AG09319 (cell line): ENCODE data around the gene MARK4.

Source experiments
- DNase-seq: peaks from one replicate; pipeline ENCODE4 v3.0.0-alpha.2; 2010; ENCODE audit warnings: low read depth; ENCODE audit errors: extremely low read depth
- CTCF ChIP-seq: IDR thresholded peaks from 2 replicates; pipeline ENCODE4 v1.5.1; 2011; ENCODE audit warnings: low read depth, mild to moderate bottlenecking, inconsistent platforms, low read length, moderate library complexity

MARK4 gene

GRCh38 chr19:45275370-45275971, 24.4 kb downstream of the MARK4 start:
- TF ChIP-seq CTCF = no peak
- no peak for DNase-seq

DNA sequence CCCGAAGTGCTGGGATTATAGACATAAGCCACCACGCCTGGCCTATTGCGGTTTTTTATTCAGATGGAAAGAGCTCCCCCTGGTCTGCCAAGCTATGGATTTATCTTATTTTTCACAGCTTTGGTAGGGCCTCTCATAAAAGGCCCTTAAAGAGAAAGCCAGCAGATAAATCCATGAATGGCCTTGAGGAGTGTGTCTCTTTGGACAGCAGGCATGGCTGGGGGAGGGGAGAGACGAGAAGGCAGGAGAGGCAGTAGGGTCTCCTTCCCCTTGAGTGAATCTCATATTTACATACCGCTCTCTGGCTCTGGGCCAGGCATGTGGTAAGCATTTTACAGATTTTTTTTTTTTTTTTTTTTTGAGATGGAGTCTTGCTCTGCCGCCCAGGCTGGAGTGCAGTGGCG, 25.2 kb downstream of the MARK4 start:
- TF ChIP-seq CTCF = no peak
- no peak for DNase-seq

DNA sequence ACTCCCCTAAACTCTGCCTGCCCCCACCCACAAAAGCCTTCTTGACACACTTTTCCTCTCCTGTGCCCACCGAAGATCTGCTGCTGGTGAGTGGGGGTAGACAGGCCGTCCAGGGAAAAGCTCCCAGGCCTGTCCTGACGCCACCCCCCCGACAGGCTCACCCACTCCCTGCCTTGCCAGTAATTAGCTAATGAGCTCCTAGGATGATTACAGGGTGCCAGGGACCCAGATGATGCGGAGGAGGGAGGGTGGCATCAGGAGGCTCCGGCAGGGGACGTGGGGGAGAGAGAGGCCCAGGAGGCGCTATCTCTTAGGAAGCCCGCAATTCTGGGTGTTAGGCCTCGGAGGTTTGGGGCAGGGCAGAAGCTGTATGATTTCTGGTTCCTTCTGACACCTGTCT, 27.0 kb downstream of the MARK4 start:
- DNase-seq = no peak
- no peak for TF ChIP-seq CTCF

GRCh38 chr19:45279587-45280192, 28.6 kb downstream of the MARK4 start:
- TF ChIP-seq CTCF = no peak
- no peak for DNase-seq

DNA sequence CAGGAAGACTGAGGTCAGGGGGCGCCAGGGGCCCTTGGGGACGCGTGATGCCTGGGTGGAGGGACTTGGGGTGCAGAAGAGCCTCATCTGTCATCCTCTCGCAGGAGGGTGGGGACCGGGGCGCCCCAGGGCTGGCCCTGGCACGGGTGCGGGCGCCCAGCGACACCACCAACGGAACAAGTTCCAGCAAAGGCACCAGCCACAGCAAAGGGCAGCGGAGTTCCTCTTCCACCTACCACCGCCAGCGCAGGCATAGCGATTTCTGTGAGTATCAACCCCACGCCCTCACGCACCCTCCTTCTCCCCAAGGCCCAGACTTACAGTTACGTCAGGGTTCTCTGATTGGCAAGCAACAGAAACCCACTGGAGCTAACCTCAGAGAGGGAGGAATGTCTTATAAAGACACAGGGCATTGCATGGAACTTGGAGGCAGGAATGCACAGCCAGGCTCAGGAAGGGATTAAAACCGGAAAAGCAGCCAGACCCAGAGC, 29.4 kb downstream of the MARK4 start:
- no peak for DNase-seq
- TF ChIP-seq CTCF = no peak

- no peak for TF ChIP-seq CTCF
- no peak for DNase-seq
Observed at GRCh38 chr19:45283443-45284033, 32.5 kb downstream of the MARK4 start.

DNA sequence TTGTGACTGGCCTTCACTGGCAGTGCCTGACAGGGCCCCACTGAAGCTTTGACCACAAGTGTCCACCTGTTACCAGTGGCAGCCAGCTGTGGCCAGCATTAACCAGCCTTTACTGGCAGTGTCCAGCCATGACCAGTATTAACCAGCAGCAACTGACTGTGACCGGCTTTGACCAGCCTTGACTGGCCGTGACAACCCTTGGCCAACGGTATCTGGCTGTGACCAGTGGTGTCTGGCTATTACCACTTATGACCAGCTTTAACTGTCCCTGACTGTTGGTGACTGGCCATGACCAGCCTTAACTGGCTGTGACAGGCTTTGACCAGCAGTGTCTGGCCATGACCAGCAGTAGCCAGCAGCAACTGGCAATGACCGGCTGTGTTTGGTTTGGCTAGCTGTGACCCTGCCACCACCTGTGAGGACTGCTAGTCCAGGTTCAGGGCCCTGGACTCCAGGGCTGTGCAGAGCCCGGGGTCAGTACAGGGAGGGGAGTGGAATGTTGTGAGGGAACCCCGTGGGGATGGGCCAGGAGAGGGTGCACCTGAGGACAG, 39.4 kb downstream of the MARK4 start:
- no peak for TF ChIP-seq CTCF
- no peak for DNase-seq
